Measurements from ENCODE around the gene SEC31A. TPM values are rescaled to one million over a fixed set of nuclear protein-coding genes. Genes with fewer than 3 reads are reported as not detected.
"Not testable (repeated sequence)": the region's sequence is repeated elsewhere in the genome, so short reads cannot be mapped to it uniquely, and the experiment has no call there.

SEC31A gene
- polyA plus RNA-seq, 1 of the 3 experiments (the other 2 are of a cell fraction), result 147 TPM

- H3K27ac ChIP-seq (ENCODE audit: low read depth in 2 of 2, low read length in 1 of 2); H3K9me3 ChIP-seq; H3K4me3 ChIP-seq (ENCODE audit: low read depth in 2 of 2, low read length in 1 of 2); CTCF ChIA-PET; H2AFZ ChIP-seq (ENCODE audit: low read depth); H3K4me1 ChIP-seq (ENCODE audit: control insufficient read depth in 1 of 2, insufficient read depth in 2 of 2, low read depth in 1 of 2, low read length in 1 of 2); DNase-seq; H3K4me2 ChIP-seq; H3K9ac ChIP-seq; H3K9me2 ChIP-seq; H4K20me1 ChIP-seq (ENCODE audit: insufficient read depth); H3K79me2 ChIP-seq (ENCODE audit: insufficient read depth); H3K27me3 ChIP-seq (ENCODE audit: insufficient read depth): not testable (repeated sequence)
- 97% methylated on average over 6 of the region's 6 CpGs for WGBS (ENCODE audit: low lambda C conversion rate)
- POLR2A ChIA-PET, result interaction anchor here (0.7 kb wide), 1 partner anchor 95 kb away, joined by 3 read pairs; no protein-coding TSS in a partner anchor
- Histone ChIP-seq H3K36me3 (replicated peaks in 1 of 2; ENCODE audit: control insufficient read depth in 1 of 2, insufficient read depth in 2 of 2, low read length in 1 of 2) (peaks cover 31 to 48% of the 10 kb centered on the region in 2 experiments), H3F3A (replicated peaks; ENCODE audit: insufficient read depth) (peaks cover 52% of the 10 kb centered on the region)
These were observed 74.1 kb downstream of the SEC31A start for GRCh38 chr4:82816874-82817273.

- TF ChIP-seq ZBTB33 (IDR thresholded peaks at IDR 0.05; ENCODE audit: borderline replicate concordance, low read depth) (no peak), GATA2 (CRISPR knock-in tag; IDR thresholded peaks at IDR 0.05) (peak; percentile 41)
- peaks cover 0 to 6% of the 10 kb centered on the region in 2 experiments; a peak in 1 of 4 replicates for H3K4me1 ChIP-seq (ENCODE audit: control insufficient read depth in 1 of 2, insufficient read depth in 2 of 2, low read depth in 1 of 2, low read length in 1 of 2)
- ChIA-PET CTCF (interaction anchor here (1.1 to 3.4 kb wide), 4 partner anchors 9 to 254 kb away, joined by 3 to 12 read pairs (median 3); no protein-coding TSS in a partner anchor), POLR2A (no interaction called here)
- no peaks in the 10 kb centered on the region for H3K27me3 ChIP-seq (ENCODE audit: insufficient read depth)
- H4K20me1 ChIP-seq (ENCODE audit: insufficient read depth), result no peaks in the 10 kb centered on the region
- H3K9me2 ChIP-seq, result no peaks in the 10 kb centered on the region
- no peak overlapping the region for H3K9ac ChIP-seq
- no peak overlapping the region for H3K4me3 ChIP-seq (ENCODE audit: low read depth in 2 of 2, low read length in 1 of 2)
- no peaks in the 10 kb centered on the region for H3K9me3 ChIP-seq
- no peak overlapping the region for H2AFZ ChIP-seq (ENCODE audit: low read depth)
- no peak overlapping the region for H3K4me2 ChIP-seq
- H3F3A ChIP-seq (replicated peaks; ENCODE audit: insufficient read depth), result peaks cover 43% of the 10 kb centered on the region
- DNase-seq, result peak; percentile 42
- H3K36me3 ChIP-seq (replicated peaks in 1 of 2; ENCODE audit: control insufficient read depth in 1 of 2, insufficient read depth in 2 of 2, low read length in 1 of 2), result peaks cover 8 to 23% of the 10 kb centered on the region in 2 experiments
- WGBS (ENCODE audit: low lambda C conversion rate), result 90% methylated on average over 1 of the region's 1 CpG
- no peak overlapping the region; a peak in 1 of 4 replicates for H3K27ac ChIP-seq (ENCODE audit: low read depth in 2 of 2, low read length in 1 of 2)
- no peaks in the 10 kb centered on the region for H3K79me2 ChIP-seq (ENCODE audit: insufficient read depth)
These were observed 76.9 kb downstream of the SEC31A start for GRCh38 chr4:82814034-82814433.

GRCh38 chr4:82811838-82812341, 79.1 kb downstream of the SEC31A start:
- ChIA-PET POLR2A (no interaction called here), CTCF (interaction anchor here (0.5 to 3.4 kb wide), 4 partner anchors 10 to 257 kb away, joined by 3 to 12 read pairs (median 4); no protein-coding TSS in a partner anchor)
- H3K36me3 ChIP-seq (replicated peaks in 1 of 2; ENCODE audit: control insufficient read depth in 1 of 2, insufficient read depth in 2 of 2, low read length in 1 of 2), result peaks cover 0 to 2% of the 10 kb centered on the region in 2 experiments
- no peaks in the 10 kb centered on the region for H3K9me3 ChIP-seq
- peaks cover 0 to 6% of the 10 kb centered on the region in 2 experiments; a peak in 1 of 4 replicates for H3K4me1 ChIP-seq (ENCODE audit: control insufficient read depth in 1 of 2, insufficient read depth in 2 of 2, low read depth in 1 of 2, low read length in 1 of 2)
- TF ChIP-seq CTCF (IDR thresholded peaks at IDR 0.05), result no peak
- TF ChIP-seq GABPA (IDR thresholded peaks at IDR 0.05; ENCODE audit: low read depth), result no peak
- TF ChIP-seq REST (IDR thresholded peaks at IDR 0.05; ENCODE audit: low read depth, low read length), result no peak
- TF ChIP-seq PBX3 (IDR thresholded peaks at IDR 0.05), result no peak
- TF ChIP-seq RXRA (IDR thresholded peaks at IDR 0.05; ENCODE audit: borderline replicate concordance, low read depth), result no peak
- 45% methylated on average over 6 of the region's 6 CpGs for WGBS (ENCODE audit: low lambda C conversion rate)
- H3K9ac ChIP-seq, result no peak overlapping the region
- H3K27ac ChIP-seq (ENCODE audit: low read depth in 2 of 2, low read length in 1 of 2), result peak overlapping the region in 1 of 2 experiments; percentile 31; a peak in 2 of 4 replicates
- no peaks in the 10 kb centered on the region for H3K79me2 ChIP-seq (ENCODE audit: insufficient read depth)
- H4K20me1 ChIP-seq (ENCODE audit: insufficient read depth), result no peaks in the 10 kb centered on the region
- H2AFZ ChIP-seq (ENCODE audit: low read depth), result no peak overlapping the region
- DNase-seq, result no peak
- no peaks in the 10 kb centered on the region for H3K9me2 ChIP-seq
- no peak overlapping the region for H3K4me3 ChIP-seq (ENCODE audit: low read depth in 2 of 2, low read length in 1 of 2)
- no peak overlapping the region for H3K4me2 ChIP-seq
- no peaks in the 10 kb centered on the region for H3K27me3 ChIP-seq (ENCODE audit: insufficient read depth)
- H3F3A ChIP-seq (replicated peaks; ENCODE audit: insufficient read depth), result peaks cover 26% of the 10 kb centered on the region

All from SK-N-SH (cell line).